Muscle of leg (tissue), 11 donors: ENCODE measurements around the gene FMOD. TPM values are rescaled to one million over a fixed set of nuclear protein-coding genes. Genes with fewer than 3 reads are reported as not detected.

ENCODE experiments used
- DNase-seq: peaks from one replicate; pipeline ENCODE4 v3.0.0; 2013
- H3K27ac ChIP-seq: one replicate; pipeline ENCODE4 v1.5.1; 2013; ENCODE audit warnings: mild to moderate bottlenecking, low read length, control low read depth
- H3K27me3 ChIP-seq: one replicate; pipeline ENCODE4 v1.6.1; 2013; ENCODE audit warnings: low read length; ENCODE audit not compliant: control insufficient read depth, insufficient read depth
- H3K36me3 ChIP-seq: one replicate; pipeline ENCODE4 v1.6.1; 2013; ENCODE audit warnings: low read length; ENCODE audit not compliant: control insufficient read depth, insufficient read depth
- H3K4me1 ChIP-seq: one replicate; pipeline ENCODE4 v1.6.1; 2013; ENCODE audit warnings: low read length; ENCODE audit not compliant: control insufficient read depth, insufficient read depth
- H3K4me3 ChIP-seq: one replicate; pipeline ENCODE4 v1.5.1; 2013; ENCODE audit warnings: low read length, control low read depth
- H3K9me3 ChIP-seq: replicated peaks from 2 replicates; pipeline ENCODE4 v1.6.1; 2013; ENCODE audit warnings: low read depth, low read length; ENCODE audit not compliant: control insufficient read depth
- WGBS: methylation state at CpG from one replicate; pipeline ENCODE4 v1.1.5; 2013; ENCODE audit warnings: missing lambda C conversion rate; ENCODE audit not compliant: insufficient coverage; 5-methylcytosine and 5-hydroxymethylcytosine counted together
- polyA plus RNA-seq, 8 donors: library from polyadenylated mRNA; unstranded; fragments of 120-200 nt; gene quantifications; one replicate each; pipeline versions ENCODE4 v1.2.1 to v1.2.3, GENCODE V29; 2013; ENCODE audit warnings: inconsistent platforms in 1 of 8, low replicate concordance in 1 of 8; ENCODE audit not compliant: insufficient read length in 8 of 8, insufficient read depth in 1 of 8
- total RNA-seq: library from RNA; stranded (reverse); fragments of 120-200 nt; gene quantifications from one replicate; pipeline ENCODE4 v1.2.4, GENCODE V29; 2013

Gene FMOD
- total and polyA plus RNA-seq, 9 donors, result 55.0 to 493 (median 161) TPM

- peak overlapping the region; percentile 99 for H3K4me3 ChIP-seq
- peaks cover 40% of the 10 kb centered on the region for H3K4me1 ChIP-seq
- peaks cover 40% of the 10 kb centered on the region for H3K36me3 ChIP-seq
- WGBS, result 65% methylated on average over 14 of the region's 21 CpGs
- no peaks in the 10 kb centered on the region for H3K27me3 ChIP-seq
- H3K9me3 ChIP-seq, result no peaks in the 10 kb centered on the region
- DNase-seq, result no peak
- peak overlapping the region; percentile 95 for H3K27ac ChIP-seq
Observed at GRCh38 chr1:203306965-203307541, 43.9 kb downstream of the FMOD start.

- Histone ChIP-seq H3K36me3 (peaks cover 35% of the 10 kb centered on the region), H3K27ac (peak overlapping the region; percentile 95), H3K4me3 (peak overlapping the region; percentile 99), H3K27me3 (no peaks in the 10 kb centered on the region), H3K9me3 (no peaks in the 10 kb centered on the region), H3K4me1 (peaks cover 40% of the 10 kb centered on the region)
- 1% methylated on average over 15 of the region's 22 CpGs for WGBS
- peak; percentile 93 for DNase-seq
Observed at GRCh38 chr1:203306089-203306964, 44.6 kb downstream of the FMOD start.

GRCh38 chr1:203305809-203306088 lies 45.2 kb downstream of the FMOD start:
- Histone ChIP-seq H3K4me1 (peaks cover 45% of the 10 kb centered on the region), H3K9me3 (no peaks in the 10 kb centered on the region), H3K36me3 (peaks cover 35% of the 10 kb centered on the region), H3K27me3 (no peaks in the 10 kb centered on the region), H3K4me3 (peak overlapping the region; percentile 99), H3K27ac (peak overlapping the region; percentile 95)
- DNase-seq, result no peak
- WGBS, result under 1% methylated on average over 21 of the region's 21 CpGs

- peaks cover 31% of the 10 kb centered on the region for H3K36me3 ChIP-seq
- no peaks in the 10 kb centered on the region for H3K27me3 ChIP-seq
- DNase-seq, result peak; percentile 97
- H3K4me1 ChIP-seq, result peaks cover 43% of the 10 kb centered on the region
- WGBS, result 3% methylated on average over 72 of the region's 79 CpGs
- peak within 1 kb of the TSS; percentile 99 for H3K4me3 ChIP-seq
- peak within 1 kb of the TSS; percentile 95 for H3K27ac ChIP-seq
- no peaks in the 10 kb centered on the region for H3K9me3 ChIP-seq
Observed at GRCh38 chr1:203304919-203305808, 45.8 kb downstream of the FMOD start, which contains the start of gene BTG2. Gene BTG2 (plus strand): TSS chr1:203305519. CDS start chr1:203305607, 88 bp downstream.

GRCh38 chr1:203304391-203304918 lies 46.5 kb downstream of the FMOD start:
- WGBS, result 62% methylated on average over 3 of the region's 9 CpGs
- Histone ChIP-seq H3K4me1 (peaks cover 43% of the 10 kb centered on the region), H3K4me3 (peak overlapping the region; percentile 52), H3K36me3 (peaks cover 26% of the 10 kb centered on the region), H3K27ac (peak overlapping the region; percentile 92), H3K9me3 (no peaks in the 10 kb centered on the region), H3K27me3 (no peaks in the 10 kb centered on the region)
- DNase-seq, result peak; percentile 51

GRCh38 chr1:203302894-203303293 lies 48.0 kb downstream of the FMOD start:
- Histone ChIP-seq H3K36me3 (peaks cover 13% of the 10 kb centered on the region), H3K9me3 (no peaks in the 10 kb centered on the region), H3K27ac (no peak overlapping the region), H3K27me3 (no peaks in the 10 kb centered on the region), H3K4me3 (no peak overlapping the region), H3K4me1 (peaks cover 30% of the 10 kb centered on the region)
- WGBS, result 80% methylated on average over 1 of the region's 3 CpGs
- DNase-seq, result no peak

- H3K36me3 ChIP-seq, result peaks cover 8% of the 10 kb centered on the region
- no peaks in the 10 kb centered on the region for H3K9me3 ChIP-seq
- no peak for DNase-seq
- H3K4me1 ChIP-seq, result peaks cover 27% of the 10 kb centered on the region
- WGBS, result 86% methylated on average over 3 of the region's 7 CpGs
- H3K27me3 ChIP-seq, result no peaks in the 10 kb centered on the region
- no peak overlapping the region for H3K27ac ChIP-seq
- H3K4me3 ChIP-seq, result no peak overlapping the region
Observed at GRCh38 chr1:203302456-203302855, 48.5 kb downstream of the FMOD start.

GRCh38 chr1:203301331-203301668 lies 49.6 kb downstream of the FMOD start:
- Histone ChIP-seq H3K27ac (no peak overlapping the region), H3K36me3 (no peaks in the 10 kb centered on the region), H3K9me3 (no peaks in the 10 kb centered on the region), H3K27me3 (no peaks in the 10 kb centered on the region), H3K4me3 (no peak overlapping the region), H3K4me1 (peaks cover 27% of the 10 kb centered on the region)
- DNase-seq, result no peak

- Histone ChIP-seq H3K9me3 (no peaks in the 10 kb centered on the region), H3K27ac (peak overlapping the region; percentile 54), H3K36me3 (no peaks in the 10 kb centered on the region), H3K4me1 (peaks cover 33% of the 10 kb centered on the region), H3K4me3 (no peak overlapping the region), H3K27me3 (no peaks in the 10 kb centered on the region)
- no peak for DNase-seq
- WGBS, result 77% methylated on average over 7 of the region's 11 CpGs
Observed at GRCh38 chr1:203300441-203301330, 50.2 kb downstream of the FMOD start.
